Neural cell (in vitro differentiated cells): ENCODE measurements around the gene CCL8.

Experiments
- CTCF ChIP-seq: fragments of 450-650 bp; IDR thresholded peaks from 2 replicates; pipeline ENCODE4 v1.5.1; 2014; ENCODE audit warnings: antibody characterized with exemption, mild to moderate bottlenecking, moderate library complexity; ENCODE audit not compliant: poor library complexity, severe bottlenecking
- EZH2 ChIP-seq: fragments of 200-600, 300-800 bp; shearing (Covaris generic), sonication (generic); IDR thresholded peaks from 2 replicates; pipeline ENCODE4 v1.6.1; 2014; ENCODE audit warnings: antibody characterized with exemption, low read length, borderline replicate concordance, mild to moderate bottlenecking; ENCODE audit not compliant: insufficient read depth, poor library complexity, severe bottlenecking
- RAD21 ChIP-seq: fragments of 450-650 bp; conservative IDR thresholded peaks from 2 replicates; pipeline ENCODE4 v1.6.1; 2014; ENCODE audit warnings: antibody characterized with exemption, mild to moderate bottlenecking, moderate library complexity
- REST ChIP-seq: IDR thresholded peaks from 2 replicates; pipeline ENCODE4 v1.6.1; 2012; ENCODE audit warnings: borderline replicate concordance

- TF ChIP-seq CTCF (no peak), RAD21 (no peak), REST (no peak), EZH2 (no peak)
These were observed 41.5 kb downstream of the CCL8 start for GRCh38 chr17:34360601-34361270.
